Calu3 (cell line): Measurements from ENCODE around the gene PLEKHA7. TPM values are rescaled to one million over a fixed set of nuclear protein-coding genes. Genes with fewer than 3 reads are reported as not detected.

ENCODE experiments used
- BruUV-seq: library from RNA; stranded (reverse); fragments of 400-500 nt; replicated peaks from 2 replicates; lab custom pipeline; 2021; lab: Mats Ljungman, UMichigan
- CTCF ChIA-PET: fragments of 300-600 bp; sonication (Branson Sonifier 250); formaldehyde crosslinking; loops from one replicate; lab custom pipeline; 2022; ENCODE audit warnings: antibody characterized with exemption; lab: Charles Lee
- DNase-seq: peaks from one replicate; pipeline ENCODE4 v3.0.0; 2022
- H3K27ac Mint-ChIP-seq: one replicate; pipeline ENCODE4 v1.8.0; 2022; ENCODE audit warnings: mixed read lengths; ENCODE audit not compliant: unreplicated experiment
- H3K27me3 Mint-ChIP-seq: one replicate; pipeline ENCODE4 v1.8.0; 2022; ENCODE audit warnings: mixed read lengths; ENCODE audit not compliant: unreplicated experiment
- H3K36me3 Mint-ChIP-seq: one replicate; pipeline ENCODE4 v1.8.0; 2022; ENCODE audit warnings: mild to moderate bottlenecking, moderate library complexity, mixed read lengths; ENCODE audit not compliant: insufficient read depth, unreplicated experiment
- H3K4me1 Mint-ChIP-seq: one replicate; pipeline ENCODE4 v1.8.0; 2022; ENCODE audit warnings: mild to moderate bottlenecking, low read depth, mixed read lengths; ENCODE audit not compliant: unreplicated experiment
- H3K4me3 Mint-ChIP-seq: one replicate; pipeline ENCODE4 v1.8.0; 2022; ENCODE audit warnings: mild to moderate bottlenecking, low read depth, moderate library complexity, mixed read lengths; ENCODE audit not compliant: unreplicated experiment
- H3K9me3 Mint-ChIP-seq: one replicate; pipeline ENCODE4 v1.8.0; 2022; ENCODE audit warnings: low read depth, mixed read lengths; ENCODE audit not compliant: unreplicated experiment
- intact Hi-C: fragments of 100-400 bp; cut with micrococcal nuclease; formaldehyde crosslinking; loops from one replicate; pipeline ENCODE4 v1.10.0; 2022; ENCODE audit not compliant: unreplicated experiment
- total RNA-seq: library from RNA; stranded (reverse); gene quantifications from 2 replicates; pipeline ENCODE4 v1.2.3, GENCODE V29; 2022
- TF ChIP-seq, protein P1 (sequence below): fragments of 200-600 bp; IDR thresholded peaks from one replicate; pipeline ENCODE4 v1.8.0; 2022; ENCODE audit warnings: antibody characterized with exemption; ENCODE audit not compliant: unreplicated experiment

The PLEKHA7 gene
- total RNA-seq, 1 experiment from 2014 or later = 138 TPM

DNA sequence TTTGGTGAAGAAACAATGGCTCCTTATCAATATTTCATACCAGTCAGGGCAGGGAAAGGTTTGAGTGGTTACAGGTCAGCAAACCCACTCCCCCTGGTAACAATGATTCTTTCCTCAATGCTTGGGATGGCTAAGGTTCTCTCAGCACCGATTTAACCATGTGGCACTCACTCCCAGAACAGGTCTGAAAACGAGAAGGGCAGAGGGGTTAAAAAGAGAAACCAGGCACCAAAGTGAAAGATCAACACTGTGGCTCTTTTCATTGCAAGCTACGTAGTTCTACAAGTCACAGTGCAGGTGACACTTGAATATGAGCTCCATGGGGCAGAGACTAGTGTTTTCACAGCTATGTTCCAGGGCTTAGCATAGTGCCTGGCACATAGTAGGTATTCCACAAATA, 132.4 kb downstream of the PLEKHA7 start:
- intact Hi-C loops = loop anchor here (1.0 to 5.0 kb wide), 4 partner anchors 37 to 94 kb away; no protein-coding TSS in a partner anchor
- BruUV-seq = TSS peak; percentile 86

DNA sequence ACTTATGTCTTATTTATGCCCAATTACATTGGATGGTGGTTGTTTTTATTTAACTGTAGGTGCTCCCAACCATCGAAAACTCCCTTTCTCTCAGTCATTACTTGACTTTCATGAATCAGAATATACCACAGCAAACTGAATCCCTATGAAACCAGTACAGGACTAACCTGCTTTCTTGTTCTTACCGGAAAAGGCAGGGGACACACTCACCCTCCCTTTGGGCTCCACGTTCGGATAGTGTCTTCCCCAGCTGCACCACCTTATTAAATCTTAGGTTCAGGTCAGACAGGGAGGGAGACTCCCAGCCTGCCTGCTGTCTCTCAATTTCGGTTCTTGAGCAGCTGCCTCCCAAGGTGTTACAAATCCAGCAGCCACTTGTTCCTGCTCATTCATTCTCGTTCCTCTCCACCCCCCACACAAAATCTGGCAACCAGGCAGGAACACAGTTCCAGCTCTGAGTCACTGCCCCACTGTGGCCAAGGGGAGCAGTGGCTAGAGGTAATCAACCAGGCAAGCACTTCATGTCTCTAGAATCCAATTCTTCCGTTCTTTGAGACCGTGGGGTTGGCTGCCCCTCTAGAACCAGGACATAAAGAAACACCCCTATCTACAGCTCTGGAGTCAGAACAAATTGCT, 133.0 kb downstream of the PLEKHA7 start:
- Mint-ChIP-seq H3K36me3 (peaks cover 30% of the 10 kb centered on the region), H3K9me3 (no peaks in the 10 kb centered on the region), H3K4me3 (peak overlapping the region; percentile 62), H3K27me3 (no peaks in the 10 kb centered on the region), H3K4me1 (peaks cover 90% of the 10 kb centered on the region), H3K27ac (peak overlapping the region; percentile 95)
- CTCF ChIA-PET = interaction anchor here (0.6 to 3.5 kb wide), 10 partner anchors 9 to 397 kb away, joined by 3 to 13 read pairs (median 6); no protein-coding TSS in a partner anchor
- peak; percentile 83 for DNase-seq
- intact Hi-C loops = loop anchor here (1.0 to 5.0 kb wide), 3 partner anchors 43 to 94 kb away; no protein-coding TSS in a partner anchor
- TSS peak; percentile 65 for BruUV-seq
- TF ChIP-seq, protein P1, sequence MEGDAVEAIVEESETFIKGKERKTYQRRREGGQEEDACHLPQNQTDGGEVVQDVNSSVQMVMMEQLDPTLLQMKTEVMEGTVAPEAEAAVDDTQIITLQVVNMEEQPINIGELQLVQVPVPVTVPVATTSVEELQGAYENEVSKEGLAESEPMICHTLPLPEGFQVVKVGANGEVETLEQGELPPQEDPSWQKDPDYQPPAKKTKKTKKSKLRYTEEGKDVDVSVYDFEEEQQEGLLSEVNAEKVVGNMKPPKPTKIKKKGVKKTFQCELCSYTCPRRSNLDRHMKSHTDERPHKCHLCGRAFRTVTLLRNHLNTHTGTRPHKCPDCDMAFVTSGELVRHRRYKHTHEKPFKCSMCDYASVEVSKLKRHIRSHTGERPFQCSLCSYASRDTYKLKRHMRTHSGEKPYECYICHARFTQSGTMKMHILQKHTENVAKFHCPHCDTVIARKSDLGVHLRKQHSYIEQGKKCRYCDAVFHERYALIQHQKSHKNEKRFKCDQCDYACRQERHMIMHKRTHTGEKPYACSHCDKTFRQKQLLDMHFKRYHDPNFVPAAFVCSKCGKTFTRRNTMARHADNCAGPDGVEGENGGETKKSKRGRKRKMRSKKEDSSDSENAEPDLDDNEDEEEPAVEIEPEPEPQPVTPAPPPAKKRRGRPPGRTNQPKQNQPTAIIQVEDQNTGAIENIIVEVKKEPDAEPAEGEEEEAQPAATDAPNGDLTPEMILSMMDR = peak; percentile 29

More for the DNA sequence above, 132.4 kb downstream of the PLEKHA7 start:
- peak overlapping the region; percentile 62 for H3K4me3 Mint-ChIP-seq
- no peaks in the 10 kb centered on the region for H3K9me3 Mint-ChIP-seq
- no peaks in the 10 kb centered on the region for H3K27me3 Mint-ChIP-seq
- CTCF ChIA-PET = interaction anchor here (0.6 to 3.5 kb wide), 10 partner anchors 9 to 396 kb away, joined by 3 to 13 read pairs (median 6); no protein-coding TSS in a partner anchor
- H3K4me1 Mint-ChIP-seq = peaks cover 88% of the 10 kb centered on the region
- TF ChIP-seq, protein P1 = no peak
- peaks cover 30% of the 10 kb centered on the region for H3K36me3 Mint-ChIP-seq
- H3K27ac Mint-ChIP-seq = peak overlapping the region; percentile 95
- peak; percentile 50 for DNase-seq

DNA sequence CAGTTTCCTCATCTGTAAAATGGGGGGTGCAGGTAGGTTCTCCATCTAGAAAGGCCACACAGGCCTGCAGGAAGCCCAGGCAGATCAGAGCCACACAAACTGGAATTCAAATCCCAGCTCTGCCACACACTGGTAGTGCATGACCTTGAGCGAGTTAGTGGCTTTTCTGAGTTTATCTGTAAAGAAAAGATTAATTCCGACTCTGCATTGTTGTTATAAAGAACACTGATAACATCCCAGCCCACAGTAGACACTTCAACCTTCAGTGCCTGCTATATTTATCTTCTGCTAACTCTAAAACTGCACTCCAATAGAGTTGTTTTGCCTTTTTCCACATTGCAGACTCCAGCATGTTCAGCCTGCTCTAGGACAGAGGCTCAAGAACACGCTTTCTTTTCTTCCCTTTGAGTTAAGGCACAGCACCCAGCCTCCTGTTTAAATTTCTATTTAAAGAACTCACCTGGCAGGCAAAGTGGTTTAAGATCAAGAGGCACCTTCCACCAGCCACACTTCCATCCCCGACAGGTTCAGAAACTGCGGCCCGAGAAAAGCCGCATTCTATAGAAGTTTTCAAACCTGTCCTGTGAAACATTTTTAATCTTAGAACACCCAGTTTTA, 133.9 kb downstream of the PLEKHA7 start:
- Mint-ChIP-seq H3K9me3 (no peaks in the 10 kb centered on the region), H3K4me3 (peak overlapping the region; percentile 62), H3K4me1 (peaks cover 90% of the 10 kb centered on the region), H3K36me3 (peaks cover 34% of the 10 kb centered on the region), H3K27ac (peak overlapping the region; percentile 95), H3K27me3 (no peaks in the 10 kb centered on the region)
- CTCF ChIA-PET = interaction anchor here (3.5 kb wide), 1 partner anchor 60 kb away, joined by 11 read pairs; no protein-coding TSS in a partner anchor
- no peak for DNase-seq
- TF ChIP-seq, protein P1 = no peak
- BruUV-seq = no TSS peak
- intact Hi-C loops = loop anchor here (2.0 to 5.0 kb wide), 2 partner anchors 59 to 93 kb away; no protein-coding TSS in a partner anchor

DNA sequence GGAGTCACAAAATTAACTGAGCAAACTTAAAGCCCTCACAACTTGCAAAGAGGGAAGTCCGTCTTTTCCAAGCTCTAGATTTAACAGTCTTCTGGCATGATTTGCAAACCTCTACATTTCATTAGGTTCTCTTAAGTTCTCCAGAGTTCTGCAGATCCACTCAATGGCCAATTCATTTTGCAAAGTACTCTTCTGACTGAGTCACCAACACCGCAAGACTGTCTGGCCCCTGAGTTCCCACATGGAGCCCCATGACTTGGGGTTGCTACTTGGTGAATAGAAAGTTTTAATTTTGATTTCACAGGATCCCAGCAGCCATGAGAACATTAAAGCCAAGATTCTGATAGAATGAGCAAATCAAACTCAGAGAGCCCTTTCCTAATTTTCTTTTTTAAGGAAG, 134.5 kb downstream of the PLEKHA7 start:
- no TSS peak for BruUV-seq
- CTCF ChIA-PET = no interaction called here
- Mint-ChIP-seq H3K4me3 (peak overlapping the region; percentile 62), H3K27ac (peak overlapping the region; percentile 95), H3K36me3 (peaks cover 34% of the 10 kb centered on the region), H3K27me3 (no peaks in the 10 kb centered on the region), H3K9me3 (no peaks in the 10 kb centered on the region), H3K4me1 (peaks cover 96% of the 10 kb centered on the region)
- TF ChIP-seq, protein P1 = no peak
- intact Hi-C loops = loop anchor here (2.0 to 5.0 kb wide), 2 partner anchors 59 to 92 kb away; no protein-coding TSS in a partner anchor
- DNase-seq = no peak
